Measurements from ENCODE around the gene C12orf60.

Gene C12orf60

GRCh38 chr12:14836336-14837210 lies 33.1 kb downstream of the C12orf60 start:
- DNase-seq (ENCODE audit: low read depth): peak; percentile 83

GRCh38 chr12:14839262-14839661 lies 35.8 kb downstream of the C12orf60 start:
- DNase-seq (ENCODE audit: low read depth): no peak

- DNase-seq (ENCODE audit: low read depth): no peak
Measured at GRCh38 chr12:14840616-14841015, 37.1 kb downstream of the C12orf60 start.

- no peak for DNase-seq (ENCODE audit: low read depth)
Measured at GRCh38 chr12:14841761-14842160, 38.3 kb downstream of the C12orf60 start.

- no peak for DNase-seq (ENCODE audit: low read depth)
Measured at GRCh38 chr12:14842315-14842714, 38.8 kb downstream of the C12orf60 start.

GRCh38 chr12:14843425-14843887 lies 40.0 kb downstream of the C12orf60 start, which contains the start of gene ART4:
TSS of gene ART4 (minus strand) at chr12:14843526. CDS start at chr12:14843113, 413 bp downstream.
- DNase-seq (ENCODE audit: low read depth): no peak

GRCh38 chr12:14844401-14844800 lies 40.9 kb downstream of the C12orf60 start:
- DNase-seq (ENCODE audit: low read depth): no peak

- DNase-seq (ENCODE audit: low read depth): no peak
Measured at GRCh38 chr12:14845350-14845750, 41.9 kb downstream of the C12orf60 start.

GRCh38 chr12:14846042-14846587 lies 42.6 kb downstream of the C12orf60 start:
- DNase-seq (ENCODE audit: low read depth): no peak

GRCh38 chr12:14846876-14847580 lies 43.6 kb downstream of the C12orf60 start:
- DNase-seq (ENCODE audit: low read depth): no peak

- no peak for DNase-seq (ENCODE audit: low read depth)
Measured at GRCh38 chr12:14849661-14850060, 46.2 kb downstream of the C12orf60 start.

- DNase-seq (ENCODE audit: low read depth): no peak
Measured at GRCh38 chr12:14850929-14851663, 47.6 kb downstream of the C12orf60 start.

GRCh38 chr12:14852880-14853279 lies 49.4 kb downstream of the C12orf60 start:
- DNase-seq (ENCODE audit: low read depth): no peak

GRCh38 chr12:14853961-14854360 lies 50.5 kb downstream of the C12orf60 start:
- DNase-seq (ENCODE audit: low read depth): no peak

GRCh38 chr12:14854586-14855183 lies 51.2 kb downstream of the C12orf60 start:
- DNase-seq (ENCODE audit: low read depth): no peak

GRCh38 chr12:14858513-14858912 lies 55.0 kb downstream of the C12orf60 start:
- DNase-seq (ENCODE audit: low read depth): no peak

- DNase-seq (ENCODE audit: low read depth): no peak
Measured at GRCh38 chr12:14860490-14860889, 57.0 kb downstream of the C12orf60 start.

- DNase-seq (ENCODE audit: low read depth): no peak
Measured at GRCh38 chr12:14868916-14869506, 65.5 kb downstream of the C12orf60 start.

GRCh38 chr12:14871247-14871646 lies 67.8 kb downstream of the C12orf60 start:
- DNase-seq (ENCODE audit: low read depth): no peak

- DNase-seq (ENCODE audit: low read depth): no peak
Measured at GRCh38 chr12:14871886-14872285, 68.4 kb downstream of the C12orf60 start.

Data from non-pigmented ciliary epithelial cell (primary cell).